GF-D8 (cell line): ENCODE results near the gene GRB10.
"Not testable (repeated sequence)": the region's sequence is repeated elsewhere in the genome, so short reads cannot be mapped to it uniquely, and the experiment has no call there.

Experiments used
- DNase-seq: peaks from one replicate; lab custom pipeline; 2025; lab: John Stamatoyannopoulos, UW

Gene GRB10

GRCh38 chr7:50743016-50743415, 39.7 kb downstream of the GRB10 start:
- DNase-seq = no peak

GRCh38 chr7:50742401-50742800, 40.3 kb downstream of the GRB10 start:
- DNase-seq = no peak

GRCh38 chr7:50739744-50740435, 42.8 kb downstream of the GRB10 start:
- DNase-seq = no peak

- no peak for DNase-seq
Measured at GRCh38 chr7:50738932-50739331, 43.8 kb downstream of the GRB10 start.

GRCh38 chr7:50735836-50736235, 46.9 kb downstream of the GRB10 start:
- DNase-seq = not testable (repeated sequence)

- DNase-seq = no peak
Measured at GRCh38 chr7:50735333-50735732, 47.4 kb downstream of the GRB10 start.

GRCh38 chr7:50734246-50734645, 48.5 kb downstream of the GRB10 start:
- DNase-seq = no peak

GRCh38 chr7:50733552-50733951, 49.1 kb downstream of the GRB10 start:
- DNase-seq = no peak

GRCh38 chr7:50731703-50732582, 50.8 kb downstream of the GRB10 start:
- no peak for DNase-seq

GRCh38 chr7:50730446-50731400, 52.0 kb downstream of the GRB10 start:
- no peak for DNase-seq

- no peak for DNase-seq
Measured at GRCh38 chr7:50729962-50730361, 52.7 kb downstream of the GRB10 start.

- no peak for DNase-seq
Measured at GRCh38 chr7:50728184-50728583, 54.5 kb downstream of the GRB10 start.

- no peak for DNase-seq
Measured at GRCh38 chr7:50727711-50728110, 55.0 kb downstream of the GRB10 start.

GRCh38 chr7:50727072-50727471, 55.6 kb downstream of the GRB10 start:
- no peak for DNase-seq

GRCh38 chr7:50725774-50726173, 56.9 kb downstream of the GRB10 start:
- no peak for DNase-seq

- DNase-seq = peak; percentile 57
Measured at GRCh38 chr7:50724526-50725520, 57.9 kb downstream of the GRB10 start.

- DNase-seq = peak; percentile 84
Measured at GRCh38 chr7:50723888-50724287, 58.8 kb downstream of the GRB10 start.

GRCh38 chr7:50723173-50723572, 59.5 kb downstream of the GRB10 start:
- peak; percentile 96 for DNase-seq

- no peak for DNase-seq
Measured at GRCh38 chr7:50721661-50722259, 60.9 kb downstream of the GRB10 start.

GRCh38 chr7:50721160-50721559, 61.5 kb downstream of the GRB10 start:
- DNase-seq = no peak
